Measurements from ENCODE around the gene KIF13A.
"Not testable (repeated sequence)": the region's sequence is repeated elsewhere in the genome, so short reads cannot be mapped to it uniquely, and the experiment has no call there.

GRCh38 chr6:18019133-18019532 lies 31.7 kb upstream of the KIF13A start:
- TF ChIP-seq JUND (IDR thresholded peaks at IDR 0.05), result not testable (repeated sequence)
- TF ChIP-seq, protein P1, sequence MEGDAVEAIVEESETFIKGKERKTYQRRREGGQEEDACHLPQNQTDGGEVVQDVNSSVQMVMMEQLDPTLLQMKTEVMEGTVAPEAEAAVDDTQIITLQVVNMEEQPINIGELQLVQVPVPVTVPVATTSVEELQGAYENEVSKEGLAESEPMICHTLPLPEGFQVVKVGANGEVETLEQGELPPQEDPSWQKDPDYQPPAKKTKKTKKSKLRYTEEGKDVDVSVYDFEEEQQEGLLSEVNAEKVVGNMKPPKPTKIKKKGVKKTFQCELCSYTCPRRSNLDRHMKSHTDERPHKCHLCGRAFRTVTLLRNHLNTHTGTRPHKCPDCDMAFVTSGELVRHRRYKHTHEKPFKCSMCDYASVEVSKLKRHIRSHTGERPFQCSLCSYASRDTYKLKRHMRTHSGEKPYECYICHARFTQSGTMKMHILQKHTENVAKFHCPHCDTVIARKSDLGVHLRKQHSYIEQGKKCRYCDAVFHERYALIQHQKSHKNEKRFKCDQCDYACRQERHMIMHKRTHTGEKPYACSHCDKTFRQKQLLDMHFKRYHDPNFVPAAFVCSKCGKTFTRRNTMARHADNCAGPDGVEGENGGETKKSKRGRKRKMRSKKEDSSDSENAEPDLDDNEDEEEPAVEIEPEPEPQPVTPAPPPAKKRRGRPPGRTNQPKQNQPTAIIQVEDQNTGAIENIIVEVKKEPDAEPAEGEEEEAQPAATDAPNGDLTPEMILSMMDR (IDR thresholded peaks at IDR 0.05; ENCODE audit: low read depth, low read length, missing input control), result not testable (repeated sequence)
